Caco-2 (cell line): ENCODE results near the gene PPFIA4. TPM values are rescaled to one million over a fixed set of nuclear protein-coding genes. Genes with fewer than 3 reads are reported as not detected.

Experiments
- Bru-seq: library from RNA; stranded (reverse); fragments of 400-500 nt; gene quantifications from one replicate; lab custom pipeline; 2021; lab: Mats Ljungman, UMichigan
- BruChase-seq, 2 experiments: library from RNA; stranded (reverse); fragments of 400-500 nt; gene quantifications; one replicate each; lab custom pipeline; 2021; lab: Mats Ljungman, UMichigan
- BruUV-seq: library from RNA; stranded (reverse); fragments of 400-500 nt; replicated peaks from 2 replicates; lab custom pipeline; 2021; lab: Mats Ljungman, UMichigan
- CTCF ChIA-PET: fragments of 300-600 bp; sonication (Branson Sonifier 250); formaldehyde crosslinking; loops from one replicate; lab custom pipeline; 2022; ENCODE audit warnings: antibody characterized with exemption; lab: Charles Lee
- POLR2A ChIA-PET: fragments of 300-600 bp; sonication (Branson Sonifier 250); formaldehyde crosslinking; loops from one replicate; lab custom pipeline; 2022; ENCODE audit warnings: antibody characterized with exemption; lab: Charles Lee
- DNase-seq, 2 experiments: peaks; one replicate each; pipeline versions ENCODE4 v3.0.0 to v3.0.0-alpha.2; 2020 to 2022
- H3K27me3 ChIP-seq: replicated peaks from 2 replicates; pipeline ENCODE4 v1.6.0; 2011; ENCODE audit warnings: low read length; ENCODE audit not compliant: control insufficient read depth, insufficient read depth
- H3K36me3 ChIP-seq: 2 replicates; pipeline ENCODE4 v1.5.1; 2011; ENCODE audit warnings: low read length; ENCODE audit not compliant: control insufficient read depth, insufficient read depth
- H3K4me1 ChIP-seq: fragments of 250-450 bp; sonication (Bioruptor Pico); 2 replicates; pipeline ENCODE4 v1.5.1; 2020; ENCODE audit warnings: mild to moderate bottlenecking
- H3K4me3 ChIP-seq: 2 replicates; pipeline ENCODE4 v1.5.1; 2011; ENCODE audit warnings: low read depth, mild to moderate bottlenecking, control low read depth, low read length
- H3K9me3 ChIP-seq: fragments of 250-450 bp; sonication (Bioruptor Pico); 2 replicates; pipeline ENCODE4 v1.5.1; 2020; ENCODE audit warnings: mild to moderate bottlenecking, moderate library complexity
- H3K27ac Mint-ChIP-seq: one replicate; pipeline ENCODE4 v1.8.0; 2022; ENCODE audit warnings: mixed read lengths; ENCODE audit not compliant: unreplicated experiment
- H3K27me3 Mint-ChIP-seq: one replicate; pipeline ENCODE4 v1.8.0; 2022; ENCODE audit warnings: mixed read lengths; ENCODE audit not compliant: insufficient read depth, unreplicated experiment
- H3K36me3 Mint-ChIP-seq: one replicate; pipeline ENCODE4 v1.8.0; 2022; ENCODE audit warnings: mild to moderate bottlenecking, mixed read lengths; ENCODE audit not compliant: insufficient read depth, unreplicated experiment
- H3K4me1 Mint-ChIP-seq: one replicate; pipeline ENCODE4 v1.8.0; 2022; ENCODE audit warnings: low read depth, mixed read lengths; ENCODE audit not compliant: unreplicated experiment
- H3K4me3 Mint-ChIP-seq: one replicate; pipeline ENCODE4 v1.8.0; 2022; ENCODE audit warnings: mild to moderate bottlenecking, moderate library complexity, mixed read lengths; ENCODE audit not compliant: unreplicated experiment
- H3K9me3 Mint-ChIP-seq: one replicate; pipeline ENCODE4 v1.8.0; 2022; ENCODE audit warnings: mixed read lengths; ENCODE audit not compliant: unreplicated experiment
- intact Hi-C: fragments of 100-400 bp; cut with micrococcal nuclease; formaldehyde crosslinking; loops from one replicate; pipeline ENCODE4 v1.10.0; 2022; ENCODE audit not compliant: unreplicated experiment
- long read RNA-seq: library from polyadenylated mRNA; stranded (forward); transcript quantifications from one replicate; pipeline ENCODE4 v2.0.0, GENCODE V29; 2022
- total RNA-seq: library from RNA; stranded (reverse); gene quantifications from 2 replicates; pipeline ENCODE4 v1.2.3, GENCODE V29; 2022
- TF ChIP-seq, protein P1 (sequence below), 2 experiments: fragments of 200-600 bp in 1 of 2; IDR thresholded peaks; 1 replicate in 1 of 2; 2 replicates in 1 of 2; pipeline versions ENCODE4 v1.5.1 to v1.8.0; 2011 to 2022; ENCODE audit warnings: antibody characterized with exemption in 1 of 2, control low read depth in 1 of 2, inconsistent platforms in 1 of 2, low read depth in 1 of 2, low read length in 1 of 2, mild to moderate bottlenecking in 1 of 2, moderate library complexity in 1 of 2; ENCODE audit not compliant: insufficient read depth in 1 of 2, severe bottlenecking in 1 of 2, unreplicated experiment in 1 of 2

The PPFIA4 gene
- total RNA-seq (8.7 and 9.4 TPM in 2 replicates), Bru-seq, nascent RNA (percentile 45 among the genes with signal in this experiment), BruChase-seq, experiment 1, labeled RNA remaining after a 2-hour chase (percentile 49 among the genes with signal in this experiment), BruChase-seq, experiment 2, labeled RNA remaining after a 6-hour chase (percentile 47 among the genes with signal in this experiment)
- long read RNA-seq, partial matches to known transcripts = 0 of 1 reads
- long read RNA-seq, other reads (novel, unspliced or antisense) = 1 of 1 reads

DNA sequence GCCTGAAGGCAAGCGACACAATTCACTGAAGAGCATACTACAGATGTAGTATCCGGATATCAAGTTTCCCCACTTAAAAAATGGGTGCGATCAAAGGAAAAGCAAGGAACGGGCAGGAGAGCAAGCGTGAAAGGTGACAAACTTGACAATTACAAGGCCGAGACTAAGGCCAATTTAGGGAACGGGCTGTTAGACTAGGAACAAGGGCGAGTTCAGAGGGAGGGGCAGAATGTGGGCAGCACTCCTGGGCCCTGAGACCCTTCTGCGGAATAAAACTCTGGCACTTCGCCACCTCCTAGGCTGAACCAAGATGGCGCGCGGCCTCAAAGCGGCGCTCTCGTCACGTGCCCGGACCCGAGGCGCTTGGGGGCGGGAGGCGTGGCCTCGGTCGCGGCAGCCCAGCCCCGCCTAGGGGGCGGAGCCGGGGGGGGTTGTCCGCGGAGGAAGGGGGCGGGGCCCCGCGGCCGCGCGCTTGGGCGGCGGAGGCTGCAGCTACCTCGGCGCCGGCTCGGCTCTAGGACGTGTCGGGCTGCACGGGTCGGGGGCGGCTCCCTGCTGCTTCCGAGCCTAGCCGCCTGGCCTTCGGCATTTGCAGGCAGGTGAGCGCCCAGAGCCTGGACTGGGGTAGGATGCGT, at the start of gene PPFIA4:
Gene PPFIA4 (plus strand): TSS at position 461 of the 635 bp plus-strand sequence. CDS start 12,518 bp downstream, outside the sequence.
- CTCF ChIA-PET = interaction anchor here (1.2 to 1.9 kb wide), 5 partner anchors 14 to 243 kb away, joined by 3 to 14 read pairs (median 8); no protein-coding TSS in a partner anchor
- H3K27me3 Mint-ChIP-seq = no peaks in the 10 kb centered on the region
- TF ChIP-seq, protein P1, sequence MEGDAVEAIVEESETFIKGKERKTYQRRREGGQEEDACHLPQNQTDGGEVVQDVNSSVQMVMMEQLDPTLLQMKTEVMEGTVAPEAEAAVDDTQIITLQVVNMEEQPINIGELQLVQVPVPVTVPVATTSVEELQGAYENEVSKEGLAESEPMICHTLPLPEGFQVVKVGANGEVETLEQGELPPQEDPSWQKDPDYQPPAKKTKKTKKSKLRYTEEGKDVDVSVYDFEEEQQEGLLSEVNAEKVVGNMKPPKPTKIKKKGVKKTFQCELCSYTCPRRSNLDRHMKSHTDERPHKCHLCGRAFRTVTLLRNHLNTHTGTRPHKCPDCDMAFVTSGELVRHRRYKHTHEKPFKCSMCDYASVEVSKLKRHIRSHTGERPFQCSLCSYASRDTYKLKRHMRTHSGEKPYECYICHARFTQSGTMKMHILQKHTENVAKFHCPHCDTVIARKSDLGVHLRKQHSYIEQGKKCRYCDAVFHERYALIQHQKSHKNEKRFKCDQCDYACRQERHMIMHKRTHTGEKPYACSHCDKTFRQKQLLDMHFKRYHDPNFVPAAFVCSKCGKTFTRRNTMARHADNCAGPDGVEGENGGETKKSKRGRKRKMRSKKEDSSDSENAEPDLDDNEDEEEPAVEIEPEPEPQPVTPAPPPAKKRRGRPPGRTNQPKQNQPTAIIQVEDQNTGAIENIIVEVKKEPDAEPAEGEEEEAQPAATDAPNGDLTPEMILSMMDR (IDR thresholded peaks at IDR 0.05; ENCODE audit: insufficient read depth in 1 of 2, low read depth in 1 of 2, low read length in 1 of 2, severe bottlenecking in 1 of 2, unreplicated experiment in 1 of 2) = no peak
- POLR2A ChIA-PET = interaction anchor here (1.0 to 1.5 kb wide), 2 partner anchors 19 to 166 kb away, joined by 3 to 12 read pairs; partner anchors contain the start of gene TMEM183A
- H3K36me3 Mint-ChIP-seq = peaks cover 41% of the 10 kb centered on the region
- DNase-seq = peak; percentile 85 to 96
- no TSS peak for BruUV-seq
- H3K4me1 Mint-ChIP-seq = peaks cover 9% of the 10 kb centered on the region
- peak within 1 kb of the TSS; percentile 96 for H3K4me3 ChIP-seq
- no peaks in the 10 kb centered on the region for H3K27me3 ChIP-seq
- H3K4me3 Mint-ChIP-seq = peak within 1 kb of the TSS; percentile 70
- H3K9me3 ChIP-seq = no peaks in the 10 kb centered on the region
- no peaks in the 10 kb centered on the region; the same call in 1 of the 2 replicates for H3K36me3 ChIP-seq
- intact Hi-C loops = loop anchor here (1.0 kb wide), 1 partner anchor 243 kb away; no protein-coding TSS in a partner anchor
- peaks cover 6% of the 10 kb centered on the region for H3K4me1 ChIP-seq
- peak within 1 kb of the TSS; percentile 68 for H3K27ac Mint-ChIP-seq
- H3K9me3 Mint-ChIP-seq = no peaks in the 10 kb centered on the region

DNA sequence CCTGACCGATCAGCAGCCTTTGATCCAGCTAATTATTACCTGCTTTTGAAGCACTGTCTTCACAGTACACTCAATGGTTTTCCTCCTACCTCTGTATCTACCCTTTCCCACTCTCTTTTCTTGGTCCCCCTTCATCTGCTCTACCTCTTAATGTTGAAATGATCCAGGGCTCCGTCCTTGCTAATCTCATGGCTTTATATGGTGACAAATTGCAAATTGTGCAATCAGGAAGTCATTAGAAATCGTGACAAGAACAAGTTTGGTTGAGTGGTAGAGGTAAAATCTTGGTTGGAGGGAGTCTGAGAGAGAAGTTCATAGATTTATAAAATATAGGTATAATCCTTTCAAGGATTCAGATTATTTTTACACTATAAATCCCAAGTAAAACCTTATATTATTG, 49.7 kb upstream of the PPFIA4 start:
- Mint-ChIP-seq H3K4me3 (no peak overlapping the region), H3K9me3 (no peaks in the 10 kb centered on the region), H3K36me3 (no peaks in the 10 kb centered on the region), H3K27me3 (peaks cover 34% of the 10 kb centered on the region), H3K4me1 (no peaks in the 10 kb centered on the region), H3K27ac (no peak overlapping the region)
- Histone ChIP-seq H3K27me3 (0 out of 2 replicates have a peak, but pooled peaks cover 1% of the 10 kb centered on the region), H3K4me1 (no peaks in the 10 kb centered on the region), H3K36me3 (no peaks in the 10 kb centered on the region), H3K9me3 (no peaks in the 10 kb centered on the region), H3K4me3 (no peak overlapping the region)
- DNase-seq = no peak
- no TSS peak for BruUV-seq
- POLR2A ChIA-PET = no interaction called here
- CTCF ChIA-PET = no interaction called here
- intact Hi-C loops = no loop called here
- TF ChIP-seq, protein P1 (IDR thresholded peaks at IDR 0.05; ENCODE audit: insufficient read depth in 1 of 2, low read depth in 1 of 2, low read length in 1 of 2, severe bottlenecking in 1 of 2, unreplicated experiment in 1 of 2) = no peak

DNA sequence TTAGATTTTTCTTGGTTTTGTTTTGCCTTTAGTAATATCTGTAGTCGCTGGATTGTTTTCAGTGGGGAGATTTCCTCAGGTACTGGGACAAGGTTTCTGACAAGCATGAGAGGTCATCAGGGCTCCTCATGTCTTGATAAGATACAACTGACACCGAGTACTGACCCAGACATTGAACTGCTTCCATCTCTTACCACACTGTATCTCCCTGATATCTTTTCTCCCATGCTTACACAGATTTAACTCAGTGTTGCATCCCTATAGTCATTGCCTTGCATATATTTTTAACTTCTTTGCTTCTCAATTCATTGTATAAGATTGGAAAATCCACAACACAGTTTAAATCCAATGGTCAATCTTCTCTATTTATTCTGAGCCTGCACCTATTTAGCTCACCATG, 46.8 kb upstream of the PPFIA4 start:
- Histone ChIP-seq H3K36me3 (no peaks in the 10 kb centered on the region), H3K27me3 (0 out of 2 replicates have a peak, but pooled peaks cover under 1% of the 10 kb centered on the region), H3K4me1 (no peaks in the 10 kb centered on the region), H3K4me3 (no peak overlapping the region), H3K9me3 (no peaks in the 10 kb centered on the region)
- H3K4me3 Mint-ChIP-seq = no peak overlapping the region
- ChIA-PET CTCF (no interaction called here), POLR2A (no interaction called here)
- no peaks in the 10 kb centered on the region for H3K36me3 Mint-ChIP-seq
- no peak overlapping the region for H3K27ac Mint-ChIP-seq
- no peaks in the 10 kb centered on the region for H3K9me3 Mint-ChIP-seq
- intact Hi-C loops = no loop called here
- DNase-seq = no peak
- TF ChIP-seq, protein P1 (IDR thresholded peaks at IDR 0.05; ENCODE audit: insufficient read depth in 1 of 2, low read depth in 1 of 2, low read length in 1 of 2, severe bottlenecking in 1 of 2, unreplicated experiment in 1 of 2) = no peak
- no TSS peak for BruUV-seq
- H3K27me3 Mint-ChIP-seq = peaks cover 30% of the 10 kb centered on the region
- H3K4me1 Mint-ChIP-seq = no peaks in the 10 kb centered on the region
